ENCODE data around the gene CINP. TPM values are rescaled to one million over a fixed set of nuclear protein-coding genes. Genes with fewer than 3 reads are reported as not detected.

The CINP gene
- total RNA-seq, 4 donors from 2014 or later = 19.2 to 25.1 (median 21.5) TPM

GRCh38 chr14:102342238-102342637, 20.5 kb downstream of the CINP start:
- in situ Hi-C loops (cut with MboI; ENCODE audit: low sequenced_read_pairs in 4 of 4) = no loop called here
- ATAC-seq (no peak), DNase-seq (no peak)
- Histone ChIP-seq H3K4me1 (no peaks in the 10 kb centered on the region), H3K27ac (no peak overlapping the region), H3K9me3 (no peaks in the 10 kb centered on the region), H3K36me3 (peaks cover 0 to 76% of the 10 kb centered on the region in 2 donors), H3K4me3 (no peak overlapping the region), H3K27me3 (no peaks in the 10 kb centered on the region)
- TF ChIP-seq CTCF (IDR thresholded peaks at IDR 0.05 in 4 of 5, conservative IDR thresholded peaks at IDR 0.05 in 1 of 5) (no peak), POLR2A (IDR thresholded peaks at IDR 0.05) (no peak)
- intact Hi-C loops (cut with DNase I; ENCODE audit: low total_unique reads) = no loop called here

GRCh38 chr14:102341566-102341965, 21.1 kb downstream of the CINP start:
- intact Hi-C loops (cut with DNase I; ENCODE audit: low total_unique reads) (no loop called here), in situ Hi-C loops (cut with MboI; ENCODE audit: low sequenced_read_pairs in 4 of 4) (no loop called here)
- Histone ChIP-seq H3K9me3 (no peaks in the 10 kb centered on the region), H3K4me3 (no peak overlapping the region), H3K4me1 (no peaks in the 10 kb centered on the region), H3K27ac (no peak overlapping the region), H3K27me3 (no peaks in the 10 kb centered on the region), H3K36me3 (peaks cover 0 to 76% of the 10 kb centered on the region in 2 donors)
- DNase-seq (no peak), ATAC-seq (no peak)
- no peak for TF ChIP-seq CTCF (IDR thresholded peaks at IDR 0.05 in 4 of 5, conservative IDR thresholded peaks at IDR 0.05 in 1 of 5)
- no peak for TF ChIP-seq POLR2A (IDR thresholded peaks at IDR 0.05)

GRCh38 chr14:102338724-102339123, 24.0 kb downstream of the CINP start:
- Histone ChIP-seq H3K9me3 (no peaks in the 10 kb centered on the region), H3K27me3 (no peaks in the 10 kb centered on the region), H3K4me1 (no peaks in the 10 kb centered on the region), H3K27ac (no peak overlapping the region), H3K4me3 (no peak overlapping the region), H3K36me3 (peaks cover 0 to 75% of the 10 kb centered on the region in 2 donors)
- TF ChIP-seq POLR2A (IDR thresholded peaks at IDR 0.05) = no peak
- no peak for TF ChIP-seq CTCF (IDR thresholded peaks at IDR 0.05 in 4 of 5, conservative IDR thresholded peaks at IDR 0.05 in 1 of 5)
- ATAC-seq = no peak
- in situ Hi-C loops (cut with MboI; ENCODE audit: low sequenced_read_pairs in 4 of 4) = no loop called here
- no peak for DNase-seq
- intact Hi-C loops (cut with DNase I; ENCODE audit: low total_unique reads) = no loop called here

- Histone ChIP-seq H3K27ac (no peak overlapping the region), H3K36me3 (peaks cover 0 to 50% of the 10 kb centered on the region in 2 donors), H3K9me3 (no peaks in the 10 kb centered on the region), H3K4me3 (no peak overlapping the region), H3K27me3 (no peaks in the 10 kb centered on the region), H3K4me1 (no peaks in the 10 kb centered on the region)
- in situ Hi-C loops (cut with MboI; ENCODE audit: low sequenced_read_pairs in 4 of 4) = no loop called here
- TF ChIP-seq CTCF (IDR thresholded peaks at IDR 0.05 in 4 of 5, conservative IDR thresholded peaks at IDR 0.05 in 1 of 5) = no peak
- no peak for TF ChIP-seq POLR2A (IDR thresholded peaks at IDR 0.05)
- ATAC-seq (no peak), DNase-seq (no peak)
- intact Hi-C loops (cut with DNase I; ENCODE audit: low total_unique reads) = no loop called here
Observed at GRCh38 chr14:102335163-102335562, 27.5 kb downstream of the CINP start.
